Right hindlimb (tissue), 1 donor: ENCODE data around the gene RELN.
"Not testable (repeated sequence)": the region's sequence is repeated elsewhere in the genome, so short reads cannot be mapped to it uniquely, and the experiment has no call there.

Experiments
- DNase-seq: peaks from one replicate; pipeline ENCODE4 v3.0.0-alpha.2; 2018

Gene RELN

GRCh38 chr7:103541026-103541425 is 448.4 kb downstream of the RELN start:
- DNase-seq, result peak; percentile 67

GRCh38 chr7:103540338-103540737 is 449.1 kb downstream of the RELN start:
- no peak for DNase-seq

- no peak for DNase-seq
These were observed 449.6 kb downstream of the RELN start for GRCh38 chr7:103539875-103540274.

- DNase-seq, result no peak
These were observed 450.3 kb downstream of the RELN start for GRCh38 chr7:103538964-103539709.

GRCh38 chr7:103533761-103534160 is 455.7 kb downstream of the RELN start:
- DNase-seq, result no peak

- no peak for DNase-seq
These were observed 456.5 kb downstream of the RELN start for GRCh38 chr7:103532955-103533354.

- no peak for DNase-seq
These were observed 461.3 kb downstream of the RELN start for GRCh38 chr7:103528152-103528551.

GRCh38 chr7:103525937-103526336 is 463.5 kb downstream of the RELN start:
- DNase-seq, result no peak

- no peak for DNase-seq
These were observed 465.2 kb downstream of the RELN start for GRCh38 chr7:103524042-103524907.

GRCh38 chr7:103521937-103522336 is 467.5 kb downstream of the RELN start:
- no peak for DNase-seq

GRCh38 chr7:103504505-103505135 is 484.8 kb downstream of the RELN start:
- no peak for DNase-seq

GRCh38 chr7:103501206-103501605 is 488.3 kb downstream of the RELN start:
- DNase-seq, result no peak

GRCh38 chr7:103499976-103500375 is 489.5 kb downstream of the RELN start:
- no peak for DNase-seq

GRCh38 chr7:103487419-103487818 is 502.0 kb downstream of the RELN start:
- DNase-seq, result no peak

GRCh38 chr7:103486873-103487272 is 502.6 kb downstream of the RELN start:
- not testable (repeated sequence) for DNase-seq

GRCh38 chr7:103480771-103481170 is 508.7 kb downstream of the RELN start:
- DNase-seq, result no peak

- no peak for DNase-seq
These were observed 514.5 kb downstream of the RELN start for GRCh38 chr7:103474956-103475355.

- DNase-seq, result no peak
These were observed 520.1 kb downstream of the RELN start for GRCh38 chr7:103469095-103469948.

GRCh38 chr7:103466814-103467213 is 522.6 kb downstream of the RELN start:
- no peak for DNase-seq

GRCh38 chr7:103462358-103462757 is 527.1 kb downstream of the RELN start:
- DNase-seq, result no peak

GRCh38 chr7:103447073-103447960 is 542.1 kb downstream of the RELN start:
- DNase-seq, result peak; percentile 46
